HG02870 (cell line): ENCODE measurements around the gene SIX3.

Source experiments
- ATAC-seq: cut with Tn5 transposase; IDR thresholded peaks from one replicate; pipeline ENCODE4 v1.9.1; 2021; ENCODE audit warnings: mild to moderate bottlenecking, moderate library complexity; ENCODE audit not compliant: unreplicated experiment

The SIX3 gene

DNA sequence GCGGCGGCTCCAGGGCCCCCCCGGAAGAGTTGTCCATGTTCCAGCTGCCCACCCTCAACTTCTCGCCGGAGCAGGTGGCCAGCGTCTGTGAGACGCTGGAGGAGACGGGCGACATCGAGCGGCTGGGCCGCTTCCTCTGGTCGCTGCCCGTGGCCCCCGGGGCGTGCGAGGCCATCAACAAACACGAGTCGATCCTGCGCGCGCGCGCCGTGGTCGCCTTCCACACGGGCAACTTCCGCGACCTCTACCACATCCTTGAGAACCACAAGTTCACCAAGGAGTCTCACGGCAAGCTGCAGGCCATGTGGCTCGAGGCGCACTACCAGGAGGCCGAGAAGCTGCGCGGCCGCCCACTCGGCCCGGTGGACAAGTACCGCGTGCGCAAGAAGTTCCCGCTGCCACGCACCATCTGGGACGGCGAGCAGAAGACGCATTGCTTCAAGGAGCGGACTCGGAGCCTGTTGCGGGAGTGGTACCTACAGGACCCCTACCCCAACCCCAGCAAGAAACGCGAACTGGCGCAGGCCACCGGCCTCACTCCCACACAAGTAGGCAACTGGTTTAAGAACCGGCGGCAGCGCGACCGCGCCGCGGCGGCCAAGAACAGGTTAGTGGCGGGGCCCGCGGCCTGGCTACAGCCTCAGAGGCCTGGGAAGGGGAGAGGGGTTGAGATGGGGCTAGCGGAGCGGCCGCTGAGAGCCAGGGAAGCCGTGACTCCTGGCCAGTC lies 965 bp downstream of the SIX3 start:
- no peak for ATAC-seq

DNA sequence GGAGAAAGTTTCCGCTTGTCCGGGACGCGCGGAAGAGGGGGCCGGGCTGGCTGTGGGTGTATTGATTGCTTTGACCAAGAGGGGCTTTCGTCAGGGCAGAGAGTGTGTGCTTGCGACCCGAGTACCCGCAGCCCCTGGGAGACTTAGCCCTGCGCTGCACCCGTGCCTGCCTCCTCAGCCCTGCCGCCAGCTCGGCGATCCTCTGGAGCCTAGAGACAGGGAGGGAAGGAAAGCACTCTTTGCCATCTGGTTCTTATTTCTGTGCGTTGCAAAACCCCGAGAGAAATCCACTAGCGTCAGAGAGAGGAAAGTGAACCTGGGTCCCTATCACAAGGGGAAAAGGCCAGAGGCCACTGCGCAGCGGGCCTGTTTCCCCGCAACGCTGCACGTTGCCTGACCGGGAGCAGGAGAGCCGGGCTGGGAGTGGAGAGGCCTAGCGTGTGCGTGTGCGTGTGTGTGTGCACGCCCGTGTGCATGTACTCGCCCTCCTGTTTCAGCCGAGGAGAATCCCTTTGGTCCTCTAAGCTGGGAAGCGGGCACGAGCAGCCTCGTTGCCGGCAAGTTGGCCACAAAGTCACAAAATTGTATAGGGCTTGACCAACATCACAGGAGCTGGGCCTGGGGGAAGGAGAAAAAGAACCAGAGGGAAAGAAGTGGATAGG lies 1.7 kb downstream of the SIX3 start:
- ATAC-seq, result no peak

DNA sequence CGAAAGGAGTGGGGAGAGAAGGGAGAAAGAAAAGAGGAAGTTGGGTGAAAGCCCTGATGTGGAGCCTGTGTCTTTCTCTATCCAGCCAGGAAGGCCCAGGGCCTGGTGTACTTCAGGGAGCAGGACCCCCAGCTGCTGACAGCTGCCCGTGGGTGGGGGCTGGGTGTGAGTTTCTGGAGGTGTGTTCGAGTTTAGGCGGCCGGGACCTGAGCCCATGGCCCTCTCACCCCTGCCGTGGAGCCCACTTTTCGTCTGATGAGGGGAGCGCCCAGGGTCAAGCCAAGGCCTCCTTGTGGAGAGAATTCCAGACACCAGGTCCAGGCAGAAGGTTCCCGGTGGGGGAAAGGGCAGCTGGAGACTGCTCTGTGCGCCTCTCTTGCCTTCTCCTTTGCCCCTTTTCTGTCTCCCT lies 2.2 kb downstream of the SIX3 start:
- no peak for ATAC-seq

DNA sequence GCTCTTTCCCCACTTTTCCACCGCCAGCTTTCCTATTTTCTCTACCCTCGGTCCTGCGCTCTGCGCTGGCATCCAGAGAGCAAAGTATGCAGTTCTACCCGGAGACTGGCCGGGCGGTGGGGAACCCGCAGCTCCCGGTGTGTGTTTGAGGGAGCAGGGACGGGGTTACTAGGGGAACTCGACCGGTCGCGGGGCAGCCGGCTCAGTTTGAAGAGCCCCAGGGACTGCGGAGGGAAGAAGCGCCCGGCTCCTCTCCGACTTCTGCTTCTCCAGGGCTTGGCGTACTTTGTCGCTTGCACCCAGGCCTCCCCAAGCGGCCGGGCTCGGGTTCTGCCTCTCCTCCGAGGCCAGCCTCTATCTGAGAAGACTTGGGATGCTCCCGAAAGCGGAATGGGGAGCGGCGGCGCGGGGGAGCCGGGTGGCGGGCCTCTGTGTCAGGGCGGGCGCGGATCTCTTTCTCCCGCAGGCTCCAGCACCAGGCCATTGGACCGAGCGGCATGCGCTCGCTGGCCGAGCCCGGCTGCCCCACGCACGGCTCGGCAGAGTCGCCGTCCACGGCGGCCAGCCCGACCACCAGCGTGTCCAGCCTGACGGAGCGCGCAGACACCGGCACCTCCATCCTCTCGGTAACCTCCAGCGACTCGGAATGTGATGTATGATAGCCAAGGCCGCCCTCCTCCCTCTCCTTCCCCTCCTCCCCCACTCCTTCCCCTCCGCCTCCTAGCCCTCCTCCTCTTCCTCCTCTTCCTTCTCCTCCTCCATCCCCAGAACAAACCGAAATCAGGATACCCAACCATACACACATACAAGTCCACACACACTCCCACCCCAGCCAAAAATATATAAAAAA lies 2.8 kb downstream of the SIX3 start:
- no peak for ATAC-seq

DNA sequence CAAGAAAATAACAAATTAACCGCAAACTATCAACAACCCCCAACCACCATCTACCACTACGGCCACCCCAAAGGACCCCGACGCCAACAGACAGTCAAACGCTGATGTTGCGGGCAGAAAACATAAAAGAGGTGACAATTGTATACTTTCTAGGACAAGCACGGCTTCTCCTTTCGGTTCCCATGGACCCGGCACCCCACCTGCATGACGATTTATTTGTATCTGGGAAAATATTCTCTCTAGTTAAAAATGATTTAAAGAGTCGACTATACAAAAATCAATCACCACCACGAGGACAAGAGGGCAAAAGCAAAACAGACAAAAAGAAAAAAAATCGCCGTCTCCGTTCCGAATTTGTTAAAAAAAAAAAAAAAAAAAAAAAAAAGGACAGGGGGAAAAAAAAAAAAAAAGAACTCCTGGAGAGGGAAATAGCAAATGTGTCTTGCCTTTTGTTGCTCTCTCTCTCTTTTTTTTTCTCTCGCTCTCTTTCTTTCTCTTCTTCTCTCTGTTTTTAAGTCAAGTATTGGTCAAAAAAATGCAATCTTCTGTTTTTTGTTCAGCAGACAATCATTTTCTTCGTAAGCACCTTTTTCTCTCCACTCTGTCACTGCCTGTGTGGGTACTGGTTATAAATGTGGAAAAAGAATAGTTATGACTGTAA lies 3.6 kb downstream of the SIX3 start:
- ATAC-seq, result no peak

DNA sequence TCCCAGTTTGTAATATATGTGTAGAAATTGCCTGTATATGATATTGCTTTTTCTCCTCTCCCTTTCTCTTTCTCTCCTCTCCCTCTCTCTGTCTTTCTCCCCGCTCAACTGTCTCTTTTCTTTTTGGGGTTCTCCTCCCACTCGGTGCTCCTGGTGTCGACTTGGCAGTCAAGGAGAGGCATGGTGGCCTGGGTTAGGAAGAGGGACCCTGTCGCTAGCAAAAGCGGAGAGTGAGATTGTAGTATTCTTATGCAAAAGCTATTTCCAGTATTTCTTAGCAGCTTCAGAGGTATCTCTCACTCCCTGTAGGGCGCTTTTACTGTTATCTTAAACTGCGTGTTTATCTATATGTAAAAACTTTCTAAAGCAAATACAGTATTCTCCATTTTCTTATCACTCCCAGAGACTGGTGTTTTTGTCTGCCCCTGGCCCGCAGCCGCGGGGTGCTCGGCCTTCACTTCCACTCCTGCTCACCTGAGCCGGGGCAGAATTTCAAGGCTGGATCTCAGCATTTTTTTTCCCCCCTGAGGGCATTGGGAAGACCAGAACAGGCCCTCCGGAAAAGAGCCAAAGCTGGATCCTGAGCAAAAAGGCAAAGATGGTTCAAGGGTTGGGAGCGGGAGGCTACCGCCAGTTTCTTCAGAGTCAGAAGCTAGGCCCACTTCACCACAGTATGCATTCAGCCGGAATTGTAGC lies 4.3 kb downstream of the SIX3 start:
- ATAC-seq, result no peak

DNA sequence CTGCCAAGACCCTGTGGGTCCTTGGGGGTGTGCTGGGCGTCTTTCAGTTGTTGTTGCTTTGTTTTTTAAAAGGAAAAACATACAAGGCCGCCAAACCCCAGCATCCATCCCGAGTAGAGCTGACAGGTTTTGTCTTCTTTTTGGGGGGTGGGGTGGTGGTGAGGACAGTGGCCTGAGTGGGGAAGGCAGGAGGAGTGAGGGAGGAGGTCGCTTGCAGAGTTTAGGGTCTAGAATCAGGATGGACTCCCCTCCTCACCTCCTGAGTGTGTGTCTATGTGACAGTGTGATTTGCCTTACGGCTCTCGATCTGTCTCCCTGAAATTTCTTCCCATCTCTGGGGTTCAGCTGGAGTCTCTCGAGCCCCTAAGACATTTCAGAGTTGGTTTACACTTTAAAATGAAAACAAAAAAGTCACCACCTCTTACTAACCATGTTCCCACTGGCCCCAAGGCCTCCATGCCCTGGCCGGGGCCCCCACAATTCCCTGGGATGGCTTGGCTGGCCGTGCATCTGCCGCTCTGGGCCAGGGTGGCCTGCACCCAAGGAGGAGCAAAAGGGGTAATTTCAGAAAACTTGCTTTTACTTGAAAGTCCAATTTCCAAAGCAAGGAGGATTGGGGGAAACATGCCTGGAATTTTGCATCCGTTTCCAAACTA lies 5.0 kb downstream of the SIX3 start:
- ATAC-seq, result no peak

DNA sequence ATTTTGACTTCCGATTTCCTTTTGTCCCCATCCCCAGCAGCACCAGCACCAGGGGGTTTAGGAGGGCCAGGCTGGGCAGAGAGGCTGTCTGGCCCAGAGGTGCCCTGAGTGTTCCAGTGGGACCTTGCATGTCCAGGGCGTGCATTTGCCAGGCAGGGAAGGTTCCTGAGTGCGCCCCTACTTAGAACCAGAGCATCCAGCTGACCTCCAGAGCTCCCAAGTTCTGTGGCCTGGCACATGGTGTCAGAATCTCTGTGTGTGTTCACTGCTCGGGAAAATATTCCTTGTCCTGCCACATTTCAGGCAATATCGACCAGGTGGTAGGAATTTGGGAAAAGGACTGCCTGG lies 5.5 kb downstream of the SIX3 start:
- no peak for ATAC-seq

DNA sequence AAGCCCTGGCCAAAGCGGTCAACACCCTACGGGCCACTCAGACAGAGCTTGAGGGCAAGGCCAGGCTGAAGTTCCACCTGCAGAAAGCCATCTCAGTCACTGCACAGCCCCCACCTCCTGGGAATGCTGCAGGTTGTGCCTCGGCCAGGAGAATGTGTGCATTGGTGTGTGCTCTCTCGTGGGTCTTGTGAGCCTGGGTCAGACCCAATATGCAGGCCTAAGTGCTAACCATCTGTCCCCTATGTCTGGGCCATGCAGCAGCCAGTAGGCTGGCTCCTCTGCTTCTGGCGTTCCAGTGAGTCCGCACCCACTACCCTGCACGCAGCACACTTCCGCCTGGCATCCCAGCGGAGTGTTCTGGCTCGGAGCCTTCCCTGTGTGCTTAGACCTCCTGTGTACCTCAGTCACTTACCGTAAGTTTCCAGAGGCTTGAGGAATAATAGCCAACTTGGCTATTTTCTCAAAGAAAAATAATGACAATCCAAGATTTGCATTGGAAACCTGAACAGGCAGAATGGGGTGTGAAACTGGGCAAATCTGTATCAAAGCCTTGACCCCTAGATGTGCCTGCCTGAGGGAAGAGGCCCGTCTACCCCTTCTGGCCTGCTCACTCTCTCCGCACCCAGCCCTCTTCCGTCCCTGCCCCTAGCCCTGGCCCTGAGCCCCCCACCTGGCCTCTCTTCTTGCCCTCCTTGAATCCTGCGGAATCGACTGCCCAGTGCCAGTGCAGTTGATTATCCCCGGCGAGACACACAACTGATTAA lies 7.2 kb downstream of the SIX3 start:
- no peak for ATAC-seq

DNA sequence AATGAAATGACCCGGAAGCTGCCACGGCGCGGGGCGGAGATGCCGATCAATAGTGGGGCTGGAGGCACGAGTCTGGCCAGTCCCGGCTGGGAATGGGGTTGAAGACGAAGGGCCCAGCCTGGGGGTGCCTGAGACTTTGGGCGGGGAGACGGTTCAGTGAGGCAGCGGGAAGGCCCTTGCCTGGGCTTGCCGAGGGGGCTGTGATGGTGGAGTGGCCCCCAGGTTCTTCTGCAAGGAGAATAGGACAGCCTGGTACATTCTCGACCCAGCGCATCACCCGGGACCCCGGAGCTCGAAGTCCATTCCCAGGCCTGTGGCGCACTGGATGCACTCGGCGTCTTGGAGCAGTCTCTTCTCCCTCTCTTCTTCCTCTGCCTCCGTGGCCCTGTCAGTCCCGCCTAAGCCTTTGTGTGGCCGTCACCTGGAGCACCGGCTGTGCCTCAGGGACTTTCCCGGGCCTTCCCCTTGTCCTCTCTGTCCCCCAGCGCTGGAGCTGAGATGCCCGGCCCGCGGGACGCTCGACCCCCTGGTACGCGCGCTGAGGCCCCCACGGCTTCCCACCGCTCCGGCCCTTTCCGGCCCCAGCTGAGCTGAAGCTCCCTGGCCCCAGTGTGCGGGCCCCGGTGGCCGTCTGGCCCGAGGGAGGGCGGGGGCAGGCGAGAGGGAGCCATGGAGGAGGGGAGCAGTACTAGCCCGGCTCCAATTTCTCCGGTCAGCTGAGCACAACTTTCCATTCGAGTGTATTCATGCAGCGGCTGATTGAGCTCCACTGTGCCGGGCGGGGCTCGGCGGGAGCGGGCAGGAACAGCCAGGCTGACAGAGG lies 8.0 kb downstream of the SIX3 start:
- no peak for ATAC-seq

DNA sequence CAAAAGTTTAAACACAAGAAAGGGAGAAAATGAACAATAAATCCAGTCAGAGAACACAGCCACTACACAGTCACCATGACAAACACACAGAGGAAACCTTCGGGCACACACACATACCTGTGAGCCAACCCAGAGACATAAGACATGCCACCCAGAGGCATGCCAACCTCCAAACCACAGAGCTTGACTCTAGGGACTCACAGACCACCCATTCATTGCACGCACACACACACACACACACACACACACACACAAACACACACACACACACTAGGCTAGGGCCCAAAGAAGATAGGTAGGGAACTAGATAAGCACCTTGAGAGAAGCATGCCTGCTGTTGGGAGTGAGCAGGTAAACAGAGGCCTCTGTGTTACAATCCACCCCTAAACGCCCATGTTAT lies 9.1 kb downstream of the SIX3 start:
- no peak for ATAC-seq

DNA sequence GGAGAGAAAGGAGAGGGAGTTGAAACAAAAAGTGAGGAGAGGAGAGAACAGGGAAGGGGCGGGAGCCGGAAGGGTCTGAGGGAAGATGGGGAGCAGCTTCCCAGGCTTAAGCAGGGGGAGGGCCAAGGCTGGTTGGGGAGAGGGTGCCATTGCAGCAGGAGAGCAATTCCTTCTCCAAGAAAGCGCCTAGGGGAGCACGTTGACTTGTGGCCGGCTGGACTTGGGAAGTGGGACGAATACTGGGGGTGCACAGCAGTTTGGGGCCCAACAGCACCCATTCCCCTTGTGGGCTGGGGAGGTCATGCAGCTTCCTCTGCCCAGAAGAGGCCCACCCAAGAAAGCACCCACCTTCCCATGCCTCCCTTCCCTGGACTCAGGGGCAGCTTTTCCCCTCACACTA lies 9.6 kb downstream of the SIX3 start:
- ATAC-seq, result no peak

DNA sequence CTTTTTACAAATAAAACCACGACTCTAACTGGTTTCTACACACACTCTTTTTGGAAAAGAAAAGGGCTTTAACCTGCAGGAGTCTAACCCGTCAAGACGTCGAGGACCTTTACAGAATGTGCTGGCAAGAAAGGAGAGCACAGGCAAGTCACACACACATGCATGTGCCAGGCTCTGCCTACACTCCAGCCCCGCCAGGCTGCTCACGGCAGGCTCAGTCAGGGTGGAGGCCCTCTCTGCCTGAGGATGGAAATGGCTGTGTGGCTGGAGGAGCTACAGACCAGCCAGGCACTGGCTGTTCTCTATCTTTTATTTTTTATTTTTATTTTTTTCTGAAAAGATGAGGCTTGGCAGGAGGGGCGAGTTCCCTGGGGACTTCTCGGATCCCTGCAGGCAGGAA lies 10.2 kb downstream of the SIX3 start:
- no peak for ATAC-seq

DNA sequence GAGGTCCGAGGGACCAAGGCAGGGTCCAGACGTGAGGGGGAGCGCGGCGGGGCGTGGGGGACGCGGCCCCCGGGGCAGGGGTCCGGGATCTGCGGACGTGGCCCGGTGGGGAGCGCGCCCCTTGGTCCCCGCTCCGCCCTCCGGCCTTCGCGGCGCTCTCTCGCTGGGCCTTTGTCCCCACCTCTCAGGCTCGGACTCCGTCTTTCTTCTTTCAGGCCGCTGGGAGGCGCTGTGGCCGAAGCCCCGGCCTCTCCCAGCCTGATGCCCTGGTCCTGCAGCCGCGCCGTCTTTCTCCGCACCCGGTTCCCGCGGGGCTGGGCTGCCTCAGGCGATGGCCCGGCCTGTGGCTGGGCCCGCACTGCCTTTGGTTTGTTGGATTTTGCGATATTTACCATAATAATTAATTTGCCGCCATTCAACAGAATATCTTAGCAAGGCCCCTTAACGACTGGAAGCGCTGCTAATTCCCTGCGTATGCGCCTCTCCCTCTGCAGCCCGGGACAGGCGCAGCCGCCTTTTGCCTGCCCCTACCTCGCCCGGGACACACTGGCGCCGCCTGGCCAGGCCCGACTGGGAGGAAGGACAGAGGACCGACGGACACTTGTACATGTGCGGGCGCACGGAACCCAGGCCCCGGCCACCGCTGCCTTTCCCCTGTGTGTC lies 10.8 kb downstream of the SIX3 start:
- ATAC-seq, result no peak

DNA sequence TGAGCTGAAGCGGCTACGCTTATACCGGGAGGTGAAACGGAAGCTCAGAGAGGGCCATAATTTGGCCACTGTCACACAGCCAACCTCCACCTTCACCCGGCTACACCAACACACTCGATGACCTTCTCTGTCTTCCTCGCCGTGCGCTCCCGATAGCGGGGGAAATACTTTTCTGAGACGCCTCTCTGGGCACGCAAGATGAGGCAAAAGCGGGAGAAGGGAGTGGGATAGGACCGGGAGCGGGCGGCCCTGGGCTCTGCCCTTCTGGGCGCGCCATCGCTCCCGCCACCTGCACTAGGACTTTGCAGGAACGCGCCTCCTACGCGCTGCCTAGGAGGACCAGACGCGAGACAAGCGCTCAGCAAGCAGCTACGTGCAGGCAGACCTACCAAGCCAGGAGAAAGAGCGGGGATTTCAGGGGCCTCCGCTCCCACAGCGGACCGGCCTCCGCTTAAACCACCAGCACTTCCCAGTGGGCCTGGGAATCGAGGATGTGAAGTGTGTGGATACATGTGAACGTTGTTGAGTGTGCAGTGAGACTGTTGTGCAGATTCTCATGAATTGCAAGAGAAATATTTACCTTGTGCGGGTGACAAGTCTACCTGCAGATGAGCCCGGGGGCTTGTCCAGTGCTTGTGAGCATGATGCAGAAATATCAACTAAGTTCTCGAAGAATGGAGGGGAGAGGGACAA lies 11.4 kb downstream of the SIX3 start:
- no peak for ATAC-seq

DNA sequence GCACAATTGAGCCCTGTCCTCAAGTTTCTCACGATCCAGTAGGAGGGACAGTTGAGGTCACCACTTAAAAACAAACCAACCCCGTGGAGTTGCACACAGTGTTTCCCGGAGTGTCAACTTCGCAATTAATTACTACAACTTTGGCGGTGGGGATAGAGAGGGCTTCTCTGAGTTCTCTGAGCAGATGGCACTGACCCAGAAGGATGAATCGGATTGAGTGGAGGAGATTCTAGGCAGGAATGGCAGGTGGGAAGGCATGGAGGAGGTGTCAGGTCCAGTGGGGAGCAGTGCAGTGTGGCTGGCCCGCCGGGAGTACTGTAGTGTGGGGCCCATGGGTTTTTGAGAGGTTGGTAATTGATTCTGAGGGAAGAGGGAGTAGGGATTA lies 12.0 kb downstream of the SIX3 start:
- no peak for ATAC-seq

DNA sequence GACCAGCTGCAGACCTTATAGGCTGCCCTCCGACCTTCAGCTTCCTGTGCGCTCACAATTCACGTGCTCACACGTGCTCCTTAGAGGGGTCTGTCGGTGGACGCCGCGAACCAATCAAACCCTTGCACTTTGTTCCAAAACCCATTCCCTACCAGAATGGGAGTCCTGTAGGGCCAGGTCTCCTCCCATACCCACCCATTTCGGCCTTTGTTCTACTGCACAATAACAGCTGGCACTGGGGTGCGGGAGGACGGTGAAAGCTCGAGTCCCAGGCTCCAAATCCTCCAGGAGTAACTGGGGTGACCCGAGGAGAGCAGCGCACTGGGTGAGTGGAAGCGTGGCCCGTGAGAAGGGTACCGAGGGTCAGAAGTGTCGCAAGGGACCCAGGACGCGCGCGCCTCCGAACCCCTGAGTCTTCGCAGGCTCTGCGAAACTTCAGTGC lies 13.0 kb downstream of the SIX3 start:
- ATAC-seq, result no peak
